Measurements from ENCODE around the gene TRIM37.
A peak's percentile ranks its signal among the peaks of the same experiment; 100 is the strongest.
"Not testable (repeated sequence)": the region's sequence is repeated elsewhere in the genome, so short reads cannot be mapped to it uniquely, and the experiment has no call there.

The TRIM37 gene

DNA sequence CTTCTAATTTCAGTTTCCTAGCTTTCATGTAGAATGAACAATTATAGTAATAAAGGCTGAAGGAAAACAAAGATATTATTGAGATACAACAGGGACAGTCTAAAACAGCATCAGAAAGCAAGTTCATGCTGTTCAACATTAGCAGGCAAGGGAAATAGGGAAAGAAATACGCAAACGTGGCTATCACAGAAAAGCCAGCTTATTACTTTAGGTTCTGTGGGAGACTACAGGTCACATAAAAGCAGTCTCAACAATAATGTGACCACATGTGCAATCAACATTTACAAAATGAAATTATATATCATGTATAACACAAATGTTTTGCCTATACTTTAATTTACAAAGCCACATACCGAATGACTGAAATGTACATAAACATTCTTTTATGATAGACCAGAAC lies 4.9 kb upstream of the TRIM37 start:
- DNase-seq (ENCODE audit: low spot score) = no peak

DNA sequence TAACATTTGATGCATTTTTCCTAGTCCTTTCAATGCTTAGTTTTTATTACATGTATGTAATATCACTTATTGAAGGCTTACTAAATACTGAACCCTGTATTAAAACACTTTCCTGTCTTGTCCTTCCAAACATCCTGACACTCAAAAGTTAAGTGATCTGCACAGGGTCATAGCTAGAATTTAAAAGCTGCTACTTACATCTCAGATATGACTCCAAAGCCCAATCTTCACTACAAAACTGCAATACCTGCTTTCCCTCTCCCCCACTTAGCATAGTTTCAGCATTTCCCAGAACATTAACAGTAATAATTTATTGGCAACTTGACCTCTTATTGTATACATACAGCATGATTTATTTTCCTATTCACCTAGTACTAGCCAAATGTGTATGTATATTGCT lies 4.3 kb upstream of the TRIM37 start:
- DNase-seq (ENCODE audit: low spot score) = no peak

DNA sequence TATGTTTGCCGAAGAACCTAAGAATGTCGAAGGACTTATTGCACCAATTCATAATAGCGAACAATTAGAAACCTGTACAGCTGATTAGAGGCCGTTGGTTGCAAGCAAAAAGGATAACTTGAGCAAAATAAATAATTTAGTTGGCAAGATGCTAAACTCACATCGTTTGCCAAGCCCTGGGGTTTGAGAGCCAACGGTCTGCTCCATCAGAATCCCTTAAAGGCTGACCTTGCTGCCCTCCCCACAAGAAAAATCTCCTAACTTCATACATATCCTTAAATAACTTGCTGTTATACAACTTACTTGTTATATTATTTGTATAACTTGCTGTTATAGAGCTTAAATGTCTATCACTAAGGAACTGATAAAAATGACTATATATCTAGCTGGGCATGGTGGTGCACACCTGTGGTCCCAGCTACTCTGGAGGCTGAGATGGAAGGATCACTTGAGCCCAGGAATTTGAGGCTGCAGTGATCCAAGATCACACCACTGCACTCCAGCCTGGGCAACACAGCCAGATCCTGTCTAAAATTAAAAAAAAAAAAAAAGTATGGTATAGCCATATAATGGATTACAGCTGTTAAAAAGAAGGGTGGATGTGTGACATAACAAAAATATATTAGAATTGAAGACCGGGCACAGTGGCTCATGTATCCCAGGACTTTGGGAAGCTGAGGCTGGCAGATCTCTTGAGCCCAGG lies 1.9 kb upstream of the TRIM37 start:
- DNase-seq (ENCODE audit: low spot score) = no peak

- no peak for DNase-seq (ENCODE audit: low spot score)
Measured at GRCh38 chr17:59107306-59107670, 608 bp upstream of the TRIM37 start.

GRCh38 chr17:59105852-59106462 lies 723 bp downstream of the TRIM37 start:
- peak; percentile 63 for DNase-seq (ENCODE audit: low spot score)

DNA sequence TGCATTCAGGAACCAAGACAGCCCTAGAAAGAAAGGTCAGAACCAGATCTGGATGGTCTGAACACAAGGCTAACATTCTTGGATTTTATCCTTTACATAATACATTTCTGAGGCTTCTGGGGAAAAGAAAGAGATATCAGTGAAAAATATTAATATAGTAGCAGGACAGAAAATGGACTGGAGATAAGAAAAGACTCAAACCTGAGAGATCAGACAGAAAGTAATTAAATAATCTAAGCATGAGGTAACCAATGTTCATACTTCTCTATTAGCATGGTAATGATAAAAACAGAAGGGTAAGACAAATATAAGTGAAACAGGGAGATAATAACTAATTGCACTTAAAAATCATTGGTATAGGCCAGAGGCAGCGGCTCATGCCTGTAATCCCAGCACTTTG lies 5.5 kb downstream of the TRIM37 start:
- no peak for DNase-seq (ENCODE audit: low spot score)

DNA sequence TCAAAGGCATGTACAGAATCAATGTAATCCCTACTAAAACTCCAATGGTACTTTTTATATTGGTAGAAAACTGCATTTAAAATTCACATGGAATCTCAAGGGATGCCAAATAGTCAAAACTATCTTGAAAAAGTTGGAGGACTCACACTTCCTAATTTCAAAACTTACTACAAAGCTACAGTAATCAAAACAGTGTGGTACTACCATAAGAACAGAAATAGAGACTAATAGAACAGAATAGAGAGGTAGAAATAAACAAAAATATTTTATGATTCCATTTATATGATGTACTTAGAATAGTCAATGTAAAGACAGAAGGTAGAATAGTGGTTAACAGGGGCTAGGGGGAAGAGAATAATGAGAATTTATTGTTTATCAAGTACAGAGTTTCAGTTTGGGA lies 8.8 kb downstream of the TRIM37 start:
- DNase-seq (ENCODE audit: low spot score) = no peak

- DNase-seq (ENCODE audit: low spot score) = no peak
Measured at GRCh38 chr17:59094861-59095530, 11.7 kb downstream of the TRIM37 start.

- DNase-seq (ENCODE audit: low spot score) = peak; percentile 55
Measured at GRCh38 chr17:59093702-59094231, 12.9 kb downstream of the TRIM37 start.

- no peak for DNase-seq (ENCODE audit: low spot score)
Measured at GRCh38 chr17:59093145-59093701, 13.5 kb downstream of the TRIM37 start.

- DNase-seq (ENCODE audit: low spot score) = not testable (repeated sequence)
Measured at GRCh38 chr17:59090593-59090992, 16.1 kb downstream of the TRIM37 start.

GRCh38 chr17:59084154-59084553 lies 22.5 kb downstream of the TRIM37 start:
- no peak for DNase-seq (ENCODE audit: low spot score)

GRCh38 chr17:59074494-59074893 lies 32.2 kb downstream of the TRIM37 start:
- peak; percentile 24 for DNase-seq (ENCODE audit: low spot score)

DNA sequence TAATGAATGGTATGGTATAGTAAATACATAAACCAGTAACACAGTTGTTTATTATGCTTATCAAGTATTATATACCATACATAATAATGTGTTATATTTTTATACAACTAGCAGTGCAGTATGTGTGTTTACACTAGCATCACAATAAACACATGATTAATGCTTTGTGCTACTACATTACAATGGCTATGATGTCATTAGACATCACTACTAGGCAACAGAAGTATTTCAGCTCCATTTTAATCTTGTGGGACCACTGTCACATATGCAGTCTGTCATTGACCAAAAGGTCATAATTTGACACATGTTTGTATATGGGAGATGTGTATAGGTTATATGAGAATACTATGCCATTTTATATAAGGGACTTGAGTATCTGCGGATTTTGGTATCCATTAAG lies 32.7 kb downstream of the TRIM37 start:
- DNase-seq (ENCODE audit: low spot score) = no peak

- DNase-seq (ENCODE audit: low spot score) = no peak
Measured at GRCh38 chr17:59069856-59070255, 36.8 kb downstream of the TRIM37 start.

- no peak for DNase-seq (ENCODE audit: low spot score)
Measured at GRCh38 chr17:59067756-59068155, 38.9 kb downstream of the TRIM37 start.

DNA sequence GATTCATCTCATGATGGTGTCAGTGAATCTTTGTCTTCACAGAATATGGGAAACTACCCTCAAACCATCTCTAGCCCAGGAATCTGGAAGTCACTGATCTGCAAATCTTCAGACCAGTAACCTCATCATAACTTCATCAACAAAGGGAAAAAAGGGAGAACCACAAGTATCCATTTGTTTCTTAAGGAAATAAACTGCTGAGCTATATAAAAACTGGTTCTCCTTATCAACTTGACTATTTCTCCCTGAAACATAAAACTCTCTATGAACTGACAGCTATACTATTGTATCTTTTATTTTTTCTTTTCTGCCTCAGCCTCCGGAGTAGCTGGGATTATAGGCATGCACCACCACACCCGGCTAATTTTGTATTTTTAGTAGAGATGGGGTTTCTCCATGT lies 39.3 kb downstream of the TRIM37 start:
- no peak for DNase-seq (ENCODE audit: low spot score)

DNA sequence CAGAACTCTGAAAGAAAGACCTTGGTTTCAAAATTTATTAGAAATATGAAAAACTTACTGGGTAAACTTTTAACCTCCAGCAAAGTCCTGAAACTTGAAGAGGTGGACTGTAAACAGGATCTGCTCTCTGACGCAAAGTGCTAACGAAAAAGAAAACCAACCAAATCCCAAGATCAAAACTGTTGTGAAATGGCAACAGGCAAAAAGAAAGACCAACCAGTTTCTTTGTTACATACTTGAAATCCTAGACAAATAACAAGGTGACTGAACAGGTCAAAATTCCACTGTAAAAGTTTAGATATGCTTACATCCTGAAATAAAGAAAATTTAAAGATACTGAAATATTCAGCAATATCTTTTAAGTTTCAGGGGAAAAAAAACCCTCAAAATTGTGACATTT lies 44.2 kb downstream of the TRIM37 start:
- no peak for DNase-seq (ENCODE audit: low spot score)

GRCh38 chr17:59056857-59057256 lies 49.8 kb downstream of the TRIM37 start:
- no peak for DNase-seq (ENCODE audit: low spot score)

DNA sequence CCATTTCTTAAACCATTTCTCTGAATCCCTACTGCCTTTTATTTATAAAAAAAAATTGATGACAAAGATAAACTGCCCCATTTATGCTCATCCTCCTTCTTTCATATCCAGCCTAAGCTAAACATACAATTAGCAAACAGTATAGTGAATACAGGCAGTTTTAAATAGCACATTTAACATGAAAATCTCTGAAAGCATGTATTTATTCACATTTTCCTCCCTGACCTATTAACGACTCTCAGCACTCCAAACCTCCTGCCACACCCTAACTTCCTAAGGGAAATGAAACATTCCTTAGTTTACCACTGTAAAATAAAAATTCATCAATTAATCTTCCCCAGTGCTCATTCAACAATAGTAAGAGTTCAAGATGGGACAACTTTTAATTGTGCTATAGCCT lies 56.9 kb downstream of the TRIM37 start:
- peak; percentile 9 for DNase-seq (ENCODE audit: low spot score)

- DNase-seq (ENCODE audit: low spot score) = no peak
Measured at GRCh38 chr17:59047616-59048015, 59.1 kb downstream of the TRIM37 start.

DNA sequence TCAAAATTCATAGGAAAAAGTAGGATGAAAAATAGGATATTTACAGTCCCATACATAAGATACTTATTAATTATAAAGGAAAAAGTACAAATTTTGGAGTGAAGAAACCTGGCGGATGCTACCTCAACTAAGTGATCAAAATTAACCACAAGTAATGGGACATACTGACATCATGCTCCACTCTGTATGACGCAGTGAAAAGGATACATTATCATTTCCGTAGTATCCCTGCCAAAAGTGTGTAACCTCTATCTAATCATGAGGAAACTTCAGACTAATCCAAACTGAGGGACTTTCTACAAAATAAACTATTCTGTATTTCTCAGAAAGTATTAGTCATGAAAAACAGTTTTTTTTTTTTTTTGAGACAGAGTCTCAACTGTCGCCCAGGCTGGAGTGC lies 60.5 kb downstream of the TRIM37 start:
- no peak for DNase-seq (ENCODE audit: low spot score)

DNA sequence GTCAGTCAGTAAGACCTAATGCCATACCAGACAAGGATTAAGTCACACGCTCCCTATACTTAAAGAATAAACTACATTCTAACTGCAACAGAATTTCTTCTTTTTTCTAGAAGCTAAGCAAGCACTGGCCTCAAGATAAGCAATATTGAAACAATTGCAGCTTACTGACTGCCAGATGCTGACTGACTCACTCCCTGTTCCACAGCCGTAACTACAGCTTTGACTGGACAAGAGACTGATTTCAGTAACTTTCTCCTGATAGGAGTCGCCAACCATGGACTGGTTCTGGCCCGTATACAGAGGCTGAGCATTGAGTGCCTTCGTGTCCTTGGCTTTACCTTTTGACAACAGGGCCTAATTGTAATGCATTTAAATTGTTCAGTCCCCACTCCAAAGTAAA lies 67.9 kb downstream of the TRIM37 start:
- DNase-seq (ENCODE audit: low spot score) = no peak
